MCF 10A (cell line): ENCODE data around the gene PDGFD. TPM values are rescaled to one million over a fixed set of nuclear protein-coding genes. Genes with fewer than 3 reads are reported as not detected.

Source experiments
- BruUV-seq: library from RNA; stranded (reverse); fragments of 400-500 nt; replicated peaks from 2 replicates; lab custom pipeline; 2021; lab: Mats Ljungman, UMichigan
- CTCF ChIA-PET: fragments of 300-600 bp; sonication (Branson Sonifier 250); formaldehyde crosslinking; extraction: SDS; loops from one replicate; lab custom pipeline; 2021; ENCODE audit warnings: antibody characterized with exemption, inconsistent platforms; lab: Yijun Ruan, JAX
- POLR2A ChIA-PET: fragments of 300-600, 350-650 bp; sonication (Branson Sonifier 250); formaldehyde crosslinking; extraction: SDS; loops from one replicate; lab custom pipeline; 2020; ENCODE audit warnings: antibody characterized with exemption, inconsistent platforms; lab: Yijun Ruan, JAX
- DNase-seq: peaks from one replicate; pipeline ENCODE4 v3.0.0-alpha.2; 2018; ENCODE audit not compliant: unreplicated experiment
- H3K27ac Mint-ChIP-seq: one replicate; pipeline ENCODE4 v1.8.0; 2022; ENCODE audit warnings: mild to moderate bottlenecking, low read depth, mixed read lengths; ENCODE audit not compliant: unreplicated experiment
- H3K27me3 Mint-ChIP-seq: one replicate; pipeline ENCODE4 v1.8.0; 2022; ENCODE audit warnings: mixed read lengths; ENCODE audit not compliant: insufficient read depth, unreplicated experiment
- H3K36me3 Mint-ChIP-seq: one replicate; pipeline ENCODE4 v1.8.0; 2022; ENCODE audit warnings: mild to moderate bottlenecking, moderate library complexity, mixed read lengths; ENCODE audit not compliant: insufficient read depth, unreplicated experiment
- H3K4me1 Mint-ChIP-seq: one replicate; pipeline ENCODE4 v1.8.0; 2022; ENCODE audit warnings: mixed read lengths; ENCODE audit not compliant: insufficient read depth, unreplicated experiment
- H3K4me3 Mint-ChIP-seq: one replicate; pipeline ENCODE4 v1.8.0; 2022; ENCODE audit warnings: mild to moderate bottlenecking, moderate library complexity, mixed read lengths; ENCODE audit not compliant: unreplicated experiment
- H3K9me3 Mint-ChIP-seq: one replicate; pipeline ENCODE4 v1.8.0; 2022; ENCODE audit warnings: mixed read lengths; ENCODE audit not compliant: unreplicated experiment
- CTCF ChIP-seq: fragments of 200-600 bp; IDR thresholded peaks from one replicate; pipeline ENCODE4 v1.8.0; 2022; ENCODE audit warnings: antibody characterized with exemption, mild to moderate bottlenecking; ENCODE audit not compliant: unreplicated experiment
- intact Hi-C: fragments of 100-400 bp; cut with micrococcal nuclease; formaldehyde crosslinking; loops from 2 replicates; pipeline ENCODE4 v1.14.1; 2022
- total RNA-seq: library from RNA; stranded (reverse); gene quantifications from 2 replicates; pipeline ENCODE4 v1.2.3, GENCODE V29; 2022

PDGFD gene
- total RNA-seq, 1 experiment from 2014 or later = 0.61 TPM

GRCh38 chr11:104061853-104062521 is 102.0 kb downstream of the PDGFD start:
- no peak overlapping the region for H3K4me3 Mint-ChIP-seq
- H3K36me3 Mint-ChIP-seq = no peaks in the 10 kb centered on the region
- H3K4me1 Mint-ChIP-seq = peaks cover 25% of the 10 kb centered on the region
- H3K9me3 Mint-ChIP-seq = no peaks in the 10 kb centered on the region
- no peaks in the 10 kb centered on the region for H3K27me3 Mint-ChIP-seq
- no peak overlapping the region for H3K27ac Mint-ChIP-seq
- peak; percentile 63 for DNase-seq
- TF ChIP-seq CTCF = no peak
- BruUV-seq = no TSS peak
- intact Hi-C loops = no loop called here
- CTCF ChIA-PET = interaction anchor here (0.7 kb wide), 1 partner anchor 1490 kb away, joined by 3 read pairs; no protein-coding TSS in a partner anchor
- POLR2A ChIA-PET = interaction anchor here (0.7 to 2.5 kb wide), 11 partner anchors 8 to 121 kb away, joined by 3 to 20 read pairs (median 4); partner anchors contain the start of gene PDGFD

- CTCF ChIA-PET = interaction anchor here (0.7 to 1.4 kb wide), 5 partner anchors 14 to 1199 kb away, joined by 3 to 5 read pairs (median 3); no protein-coding TSS in a partner anchor
- DNase-seq = no peak
- Mint-ChIP-seq H3K4me3 (no peak overlapping the region), H3K27ac (no peak overlapping the region), H3K27me3 (no peaks in the 10 kb centered on the region), H3K36me3 (no peaks in the 10 kb centered on the region), H3K4me1 (peaks cover 25% of the 10 kb centered on the region), H3K9me3 (no peaks in the 10 kb centered on the region)
- intact Hi-C loops = no loop called here
- no peak for TF ChIP-seq CTCF
- POLR2A ChIA-PET = interaction anchor here (0.8 to 2.5 kb wide), 13 partner anchors 9 to 378 kb away, joined by 3 to 20 read pairs (median 4); no protein-coding TSS in a partner anchor
- no TSS peak for BruUV-seq
Measured at GRCh38 chr11:104060820-104061219, 103.1 kb downstream of the PDGFD start.

- intact Hi-C loops = no loop called here
- BruUV-seq = no TSS peak
- Mint-ChIP-seq H3K4me3 (no peak overlapping the region), H3K4me1 (peaks cover 25% of the 10 kb centered on the region), H3K9me3 (no peaks in the 10 kb centered on the region), H3K27ac (peak overlapping the region; percentile 81), H3K27me3 (no peaks in the 10 kb centered on the region), H3K36me3 (no peaks in the 10 kb centered on the region)
- CTCF ChIA-PET = interaction anchor here (0.7 to 1.4 kb wide), 6 partner anchors 15 to 1200 kb away, joined by 3 to 5 read pairs (median 3); no protein-coding TSS in a partner anchor
- POLR2A ChIA-PET = interaction anchor here (0.8 to 2.2 kb wide), 14 partner anchors 8 to 378 kb away, joined by 3 to 12 read pairs (median 4); no protein-coding TSS in a partner anchor
- peak; percentile 72 for DNase-seq
- TF ChIP-seq CTCF = no peak
Measured at GRCh38 chr11:104060004-104060794, 103.7 kb downstream of the PDGFD start.
